ENCODE measurements around the gene TTYH2.

GRCh38 chr17:74292495-74292894 is 79.1 kb downstream of the TTYH2 start:
- TF ChIP-seq CTCF (IDR thresholded peaks at IDR 0.05): no peak
- no peak for TF ChIP-seq ZNF263 (CRISPR knock-in tag; IDR thresholded peaks at IDR 0.05; ENCODE audit: low read depth)
- no peak for TF ChIP-seq SP1 (CRISPR knock-in tag; conservative IDR thresholded peaks at IDR 0.05)
- TF ChIP-seq MAX (CRISPR knock-in tag; IDR thresholded peaks at IDR 0.05): no peak
- TF ChIP-seq, protein P1, sequence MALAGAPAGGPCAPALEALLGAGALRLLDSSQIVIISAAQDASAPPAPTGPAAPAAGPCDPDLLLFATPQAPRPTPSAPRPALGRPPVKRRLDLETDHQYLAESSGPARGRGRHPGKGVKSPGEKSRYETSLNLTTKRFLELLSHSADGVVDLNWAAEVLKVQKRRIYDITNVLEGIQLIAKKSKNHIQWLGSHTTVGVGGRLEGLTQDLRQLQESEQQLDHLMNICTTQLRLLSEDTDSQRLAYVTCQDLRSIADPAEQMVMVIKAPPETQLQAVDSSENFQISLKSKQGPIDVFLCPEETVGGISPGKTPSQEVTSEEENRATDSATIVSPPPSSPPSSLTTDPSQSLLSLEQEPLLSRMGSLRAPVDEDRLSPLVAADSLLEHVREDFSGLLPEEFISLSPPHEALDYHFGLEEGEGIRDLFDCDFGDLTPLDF (CRISPR knock-in tag; IDR thresholded peaks at IDR 0.05): no peak
- no peak for TF ChIP-seq GABPB1 (CRISPR knock-in tag; IDR thresholded peaks at IDR 0.05)
- no peak for TF ChIP-seq NR1H2 (CRISPR knock-in tag; IDR thresholded peaks at IDR 0.05)
- no peak for TF ChIP-seq CREB1 (CRISPR knock-in tag; IDR thresholded peaks at IDR 0.05)
- TF ChIP-seq GTF2I (CRISPR knock-in tag; conservative IDR thresholded peaks at IDR 0.05): no peak
- no peak for TF ChIP-seq TEAD4 (CRISPR knock-in tag; IDR thresholded peaks at IDR 0.05)
- TF ChIP-seq PREB (CRISPR knock-in tag; IDR thresholded peaks at IDR 0.05; ENCODE audit: borderline replicate concordance): no peak
- no peak for TF ChIP-seq ZNF416 (CRISPR knock-in tag; IDR thresholded peaks at IDR 0.05)

Measured in WTC11 (cell line).